ENCODE results near the gene NDUFS2. TPM values are rescaled to one million over a fixed set of nuclear protein-coding genes. Genes with fewer than 3 reads are reported as not detected.

The NDUFS2 gene
- total and polyA plus RNA-seq, 9 of the 15 experiments (the other 6 are each of a cell fraction or from before 2014, with no cell fraction given): 70.0 to 176 (median 141) TPM

- 84% methylated on average over 12 of the region's 12 CpGs for WGBS (ENCODE audit: insufficient coverage, low coverage, missing lambda C conversion rate)
- FAIRE-seq (no peak), ATAC-seq (no peak), DNase-seq (ENCODE audit: extremely low read depth in 1 of 4, low spot score in 3 of 4) (no peak)
- Histone ChIP-seq H3K9me3 (replicated peaks; ENCODE audit: control insufficient read depth, insufficient read depth, low read depth, low read length) (no peaks in the 10 kb centered on the region), H3K4me3 (no peak overlapping the region), H4K20me1 (replicated peaks; ENCODE audit: control insufficient read depth, insufficient read depth, low read length) (0 out of 2 replicates have a peak, but pooled peaks cover 8% of the 10 kb centered on the region), H3K79me2 (ENCODE audit: control insufficient read depth, insufficient read depth, low read length) (peaks cover 27% of the 10 kb centered on the region), H3K9ac (ENCODE audit: insufficient read depth in 1 of 2, low read depth in 2 of 2, low read length in 2 of 2) (no peak overlapping the region), H3K9me1 (ENCODE audit: control insufficient read depth, insufficient read depth, low read length) (peaks cover 3% of the 10 kb centered on the region), H3K4me2 (ENCODE audit: insufficient read depth, low read length) (no peak overlapping the region), H2AFZ (ENCODE audit: low read depth, low read length) (no peak overlapping the region), H3K4me1 (replicated peaks in 1 of 2; ENCODE audit: control insufficient read depth in 2 of 2, insufficient read depth in 2 of 2, low read length in 2 of 2) (peaks cover 13 to 21% of the 10 kb centered on the region in 2 experiments), H3K36me3 (ENCODE audit: control insufficient read depth, insufficient read depth, low read length) (peaks cover 75% of the 10 kb centered on the region), H3K27me3 (ENCODE audit: control insufficient read depth in 2 of 2, insufficient read depth in 2 of 2, low read length in 2 of 2) (no peaks in the 10 kb centered on the region), H3K27ac (ENCODE audit: extremely low read depth, low read depth, low read length) (no peak overlapping the region)
- in situ Hi-C loops (cut with MboI): no loop called here
- intact Hi-C loops (cut with micrococcal nuclease): no loop called here
- POLR2A ChIA-PET: no interaction called here
- CTCF ChIA-PET (ENCODE audit: low intra/inter-chr PET ratio): no interaction called here
- BruUV-seq (replicated peaks): no TSS peak
- TF ChIP-seq MBD2 (IDR thresholded peaks at IDR 0.05; ENCODE audit: borderline replicate concordance, low read depth) (no peak), SMAD2 (IDR thresholded peaks at IDR 0.05; ENCODE audit: low read depth, low read length) (no peak), TGIF2 (CRISPR knock-in tag; IDR thresholded peaks at IDR 0.05) (no peak), ZBTB49 (CRISPR knock-in tag; IDR thresholded peaks at IDR 0.05; ENCODE audit: borderline replicate concordance) (no peak), ZNF583 (CRISPR knock-in tag; IDR thresholded peaks at IDR 0.05) (no peak), NUFIP1 (IDR thresholded peaks at IDR 0.05; ENCODE audit: partially characterized antibody) (no peak), MEIS2 (IDR thresholded peaks at IDR 0.05; ENCODE audit: partially characterized antibody) (no peak), ZNF407 (IDR thresholded peaks at IDR 0.05; ENCODE audit: low read depth) (no peak)
Observed at GRCh38 chr1:161206411-161207140, 4.4 kb downstream of the NDUFS2 start.
